Transverse colon (tissue), 3 donors: ENCODE measurements around the gene SYT2.

Experiments
- CTCF ChIP-seq, 5 experiments: fragments of 200-600 bp in 3 of 5; fragments of 450-650 bp in 2 of 5; sonication (generic) in 3 of 5; IDR thresholded peaks; 1 replicate in 2 of 5; 2 replicates in 3 of 5; pipeline ENCODE4 v1.5.1; 2016 to 2017; ENCODE audit warnings: antibody characterized with exemption in 5 of 5, inconsistent platforms in 3 of 5, mild to moderate bottlenecking in 2 of 5, moderate library complexity in 1 of 5
- EP300 ChIP-seq: sonication (generic); formaldehyde crosslinking; IDR thresholded peaks from one replicate; pipeline ENCODE4 v1.6.1; 2017; ENCODE audit warnings: antibody characterized with exemption, low read depth
- POLR2A ChIP-seq: fragments of 450-650 bp; IDR thresholded peaks from one replicate; pipeline ENCODE4 v1.6.1; 2016; ENCODE audit warnings: antibody characterized with exemption, mild to moderate bottlenecking, moderate library complexity

- no peak for TF ChIP-seq POLR2A
- no peak for TF ChIP-seq CTCF (IDR thresholded peaks at IDR 0.05)
- TF ChIP-seq EP300, result no peak
These were observed 86.0 kb downstream of the SYT2 start for GRCh38 chr1:202624088-202624780.
